ENCODE results near the gene UPK3BL2.
"Not testable (repeated sequence)": the region's sequence is repeated elsewhere in the genome, so short reads cannot be mapped to it uniquely, and the experiment has no call there.

Gene UPK3BL2

GRCh38 chr7:102494473-102495149 lies 48.9 kb downstream of the UPK3BL2 start:
- not testable (repeated sequence) for DNase-seq (ENCODE audit: low read depth in 2 of 2)

DNA sequence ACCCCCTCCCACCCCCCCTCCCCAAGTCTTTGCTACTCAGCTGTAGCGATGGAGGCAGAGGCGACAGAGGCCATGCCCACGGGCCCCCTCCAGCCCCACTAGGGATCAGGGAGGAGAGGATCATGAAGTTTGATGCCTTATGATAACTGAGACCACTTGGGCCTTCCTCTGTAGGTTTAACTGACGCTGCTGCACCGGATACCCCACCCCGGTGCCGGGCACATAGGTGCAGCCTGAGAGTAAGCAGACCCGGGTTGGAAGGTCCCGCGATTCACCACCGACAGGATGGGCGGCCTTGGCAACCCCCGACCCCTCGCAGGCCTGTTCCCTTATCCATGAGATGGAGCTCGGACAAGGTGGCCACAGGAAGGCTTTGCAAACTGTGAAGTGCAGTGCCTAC lies 49.5 kb downstream of the UPK3BL2 start:
- DNase-seq (ENCODE audit: low read depth in 2 of 2), result not testable (repeated sequence)

- not testable (repeated sequence) for DNase-seq (ENCODE audit: low read depth in 2 of 2)
Measured at GRCh38 chr7:102493220-102493935, 50.1 kb downstream of the UPK3BL2 start.

GRCh38 chr7:102490529-102491075 lies 52.9 kb downstream of the UPK3BL2 start:
- DNase-seq (ENCODE audit: low read depth in 2 of 2), result peak in 1 of 2 donors; percentile 15
